Measurements from ENCODE around the gene AGPAT4. TPM values are rescaled to one million over a fixed set of nuclear protein-coding genes. Genes with fewer than 3 reads are reported as not detected.

Gene AGPAT4
- total RNA-seq, 1 donor from 2014 or later, result 8.3 TPM

- DNase-seq (ENCODE audit: extremely low spot score, unreplicated experiment), result no peak
- Mint-ChIP-seq H3K4me1 (ENCODE audit: unreplicated experiment) (no peaks in the 10 kb centered on the region), H3K36me3 (ENCODE audit: unreplicated experiment) (no peaks in the 10 kb centered on the region), H3K27me3 (ENCODE audit: unreplicated experiment) (peaks cover 18% of the 10 kb centered on the region), H3K4me3 (ENCODE audit: unreplicated experiment) (no peak overlapping the region), H3K9me3 (ENCODE audit: unreplicated experiment) (peaks cover 9% of the 10 kb centered on the region), H3K27ac (ENCODE audit: unreplicated experiment) (no peak overlapping the region)
- TF ChIP-seq CTCF (IDR thresholded peaks at IDR 0.05), result no peak
Measured at GRCh38 chr6:161279677-161280415, 6.0 kb upstream of the AGPAT4 start.

GRCh38 chr6:161276605-161277155, 2.8 kb upstream of the AGPAT4 start:
- Mint-ChIP-seq H3K36me3 (ENCODE audit: unreplicated experiment) (no peaks in the 10 kb centered on the region), H3K27me3 (ENCODE audit: unreplicated experiment) (peaks cover 18% of the 10 kb centered on the region), H3K4me1 (ENCODE audit: unreplicated experiment) (peaks cover 16% of the 10 kb centered on the region), H3K9me3 (ENCODE audit: unreplicated experiment) (peaks cover 9% of the 10 kb centered on the region), H3K27ac (ENCODE audit: unreplicated experiment) (no peak overlapping the region), H3K4me3 (ENCODE audit: unreplicated experiment) (no peak overlapping the region)
- no peak for DNase-seq (ENCODE audit: extremely low spot score, unreplicated experiment)
- no peak for TF ChIP-seq CTCF (IDR thresholded peaks at IDR 0.05)

GRCh38 chr6:161274898-161275297, 1.0 kb upstream of the AGPAT4 start:
- no peak for DNase-seq (ENCODE audit: extremely low spot score, unreplicated experiment)
- H3K36me3 Mint-ChIP-seq (ENCODE audit: unreplicated experiment), result no peaks in the 10 kb centered on the region
- peaks cover 22% of the 10 kb centered on the region for H3K4me1 Mint-ChIP-seq (ENCODE audit: unreplicated experiment)
- peaks cover 2% of the 10 kb centered on the region for H3K27me3 Mint-ChIP-seq (ENCODE audit: unreplicated experiment)
- no peak overlapping the region for H3K27ac Mint-ChIP-seq (ENCODE audit: unreplicated experiment)
- no peak for TF ChIP-seq CTCF (IDR thresholded peaks at IDR 0.05)
- H3K4me3 Mint-ChIP-seq (ENCODE audit: unreplicated experiment), result no peak overlapping the region
- H3K9me3 Mint-ChIP-seq (ENCODE audit: unreplicated experiment), result no peaks in the 10 kb centered on the region

- H3K4me3 Mint-ChIP-seq (ENCODE audit: unreplicated experiment), result peak overlapping the region; percentile 83
Measured at GRCh38 chr6:161274488-161274858, 612 bp upstream of the AGPAT4 start.

More at GRCh38 chr6:161274488-161274858, 612 bp upstream of the AGPAT4 start:
- no peak for DNase-seq (ENCODE audit: extremely low spot score, unreplicated experiment)
- no peak for TF ChIP-seq CTCF (IDR thresholded peaks at IDR 0.05)
- Mint-ChIP-seq H3K9me3 (ENCODE audit: unreplicated experiment) (no peaks in the 10 kb centered on the region), H3K27me3 (ENCODE audit: unreplicated experiment) (peaks cover 2% of the 10 kb centered on the region), H3K27ac (ENCODE audit: unreplicated experiment) (peak overlapping the region; percentile 91), H3K36me3 (ENCODE audit: unreplicated experiment) (no peaks in the 10 kb centered on the region), H3K4me1 (ENCODE audit: unreplicated experiment) (peaks cover 22% of the 10 kb centered on the region)

Data from osteocyte (in vitro differentiated cells).